ENCODE measurements around the gene FAM124A. TPM values are rescaled to one million over a fixed set of nuclear protein-coding genes. Genes with fewer than 3 reads are reported as not detected.

The FAM124A gene
- total RNA-seq, 1 experiment from 2014 or later: 0.12 TPM

DNA sequence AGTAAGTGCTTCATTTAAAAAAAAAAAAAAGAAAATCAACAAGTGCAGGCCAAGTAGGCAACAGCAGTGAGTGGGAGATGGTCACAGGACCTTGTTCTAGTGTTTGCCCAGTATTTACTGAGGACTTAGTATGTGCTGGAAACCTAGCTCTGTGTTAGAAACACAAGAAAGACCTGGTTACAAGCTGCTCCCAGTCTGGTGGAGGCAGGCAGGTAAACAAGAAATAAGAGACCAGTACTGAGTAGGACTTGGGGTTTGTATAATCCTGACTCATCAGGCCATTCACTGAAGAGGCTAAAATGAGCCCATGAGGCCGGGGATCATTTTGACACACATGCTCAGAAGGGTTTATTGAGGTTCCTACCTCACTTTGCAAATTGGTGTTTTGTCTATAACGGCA, 95.8 kb downstream of the FAM124A start:
- H3K27me3 Mint-ChIP-seq (ENCODE audit: insufficient read depth, unreplicated experiment): no peaks in the 10 kb centered on the region
- BruUV-seq (replicated peaks): no TSS peak

DNA sequence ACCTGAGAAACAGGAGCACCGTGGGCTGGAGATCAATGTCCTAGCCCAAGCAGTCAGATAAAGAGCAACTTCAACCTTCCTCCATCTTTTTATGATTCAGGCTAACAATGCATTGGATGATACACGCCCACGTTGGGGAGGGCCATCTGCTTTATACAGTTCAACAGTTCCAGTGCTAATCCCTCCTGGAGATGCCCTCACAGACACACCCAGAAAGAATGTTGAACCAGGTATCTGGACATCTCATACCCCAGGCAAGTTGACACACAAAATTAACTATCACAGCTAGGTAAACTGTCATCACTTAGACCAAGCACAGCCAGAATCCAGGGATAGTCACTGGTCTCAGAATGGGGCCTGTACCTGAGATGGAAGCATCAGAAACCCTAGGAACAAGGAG, 96.7 kb downstream of the FAM124A start:
- POLR2A ChIA-PET: no interaction called here
- no peak overlapping the region for H3K4me3 Mint-ChIP-seq (ENCODE audit: unreplicated experiment)
- no peaks in the 10 kb centered on the region for H3K9me3 Mint-ChIP-seq (ENCODE audit: unreplicated experiment)
- TF ChIP-seq, protein P1, sequence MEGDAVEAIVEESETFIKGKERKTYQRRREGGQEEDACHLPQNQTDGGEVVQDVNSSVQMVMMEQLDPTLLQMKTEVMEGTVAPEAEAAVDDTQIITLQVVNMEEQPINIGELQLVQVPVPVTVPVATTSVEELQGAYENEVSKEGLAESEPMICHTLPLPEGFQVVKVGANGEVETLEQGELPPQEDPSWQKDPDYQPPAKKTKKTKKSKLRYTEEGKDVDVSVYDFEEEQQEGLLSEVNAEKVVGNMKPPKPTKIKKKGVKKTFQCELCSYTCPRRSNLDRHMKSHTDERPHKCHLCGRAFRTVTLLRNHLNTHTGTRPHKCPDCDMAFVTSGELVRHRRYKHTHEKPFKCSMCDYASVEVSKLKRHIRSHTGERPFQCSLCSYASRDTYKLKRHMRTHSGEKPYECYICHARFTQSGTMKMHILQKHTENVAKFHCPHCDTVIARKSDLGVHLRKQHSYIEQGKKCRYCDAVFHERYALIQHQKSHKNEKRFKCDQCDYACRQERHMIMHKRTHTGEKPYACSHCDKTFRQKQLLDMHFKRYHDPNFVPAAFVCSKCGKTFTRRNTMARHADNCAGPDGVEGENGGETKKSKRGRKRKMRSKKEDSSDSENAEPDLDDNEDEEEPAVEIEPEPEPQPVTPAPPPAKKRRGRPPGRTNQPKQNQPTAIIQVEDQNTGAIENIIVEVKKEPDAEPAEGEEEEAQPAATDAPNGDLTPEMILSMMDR (IDR thresholded peaks at IDR 0.05; ENCODE audit: unreplicated experiment): no peak
- DNase-seq (ENCODE audit: unreplicated experiment): no peak
- intact Hi-C loops (cut with micrococcal nuclease): no loop called here
- H3K27me3 Mint-ChIP-seq (ENCODE audit: insufficient read depth, unreplicated experiment): no peaks in the 10 kb centered on the region
- no peaks in the 10 kb centered on the region for H3K4me1 Mint-ChIP-seq (ENCODE audit: insufficient read depth, unreplicated experiment)
- no TSS peak for BruUV-seq (replicated peaks)
- no peaks in the 10 kb centered on the region for H3K36me3 Mint-ChIP-seq (ENCODE audit: insufficient read depth, unreplicated experiment)
- no peak overlapping the region for H3K27ac Mint-ChIP-seq (ENCODE audit: low read depth, unreplicated experiment)
- CTCF ChIA-PET: interaction anchor here (2.1 kb wide), 1 partner anchor 32 kb away, joined by 6 read pairs; no protein-coding TSS in a partner anchor

More for the DNA sequence above, 95.8 kb downstream of the FAM124A start:
- H3K27ac Mint-ChIP-seq (ENCODE audit: low read depth, unreplicated experiment): no peak overlapping the region
- no peak for DNase-seq (ENCODE audit: unreplicated experiment)
- no peaks in the 10 kb centered on the region for H3K9me3 Mint-ChIP-seq (ENCODE audit: unreplicated experiment)
- ChIA-PET CTCF (interaction anchor here (0.6 to 2.1 kb wide), 2 partner anchors 31 to 124 kb away, joined by 3 to 6 read pairs; no protein-coding TSS in a partner anchor), POLR2A (no interaction called here)
- intact Hi-C loops (cut with micrococcal nuclease): no loop called here
- TF ChIP-seq, protein P1 (IDR thresholded peaks at IDR 0.05; ENCODE audit: unreplicated experiment): no peak
- H3K4me1 Mint-ChIP-seq (ENCODE audit: insufficient read depth, unreplicated experiment): no peaks in the 10 kb centered on the region
- H3K36me3 Mint-ChIP-seq (ENCODE audit: insufficient read depth, unreplicated experiment): no peaks in the 10 kb centered on the region
- H3K4me3 Mint-ChIP-seq (ENCODE audit: unreplicated experiment): no peak overlapping the region

DNA sequence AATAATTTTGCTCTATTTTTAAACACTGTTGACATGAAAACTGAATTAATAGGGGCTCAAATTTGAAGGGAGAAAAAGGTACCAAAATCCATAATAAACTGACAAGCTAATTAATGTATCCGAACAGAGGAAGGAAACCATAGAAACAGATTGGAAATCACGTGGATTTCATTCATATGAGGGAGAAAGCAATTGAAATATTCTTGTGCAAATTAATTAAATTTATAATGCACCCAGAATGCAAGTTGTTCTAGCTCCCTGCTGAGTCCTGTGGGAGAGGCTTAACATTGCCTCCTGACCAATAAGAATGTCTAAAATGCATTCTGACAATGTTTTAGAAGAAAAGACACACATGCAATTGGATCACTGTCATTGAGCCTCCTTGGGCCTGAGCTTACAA, 99.6 kb downstream of the FAM124A start:
- DNase-seq (ENCODE audit: unreplicated experiment): no peak
- TF ChIP-seq, protein P1 (IDR thresholded peaks at IDR 0.05; ENCODE audit: unreplicated experiment): no peak
- H3K4me3 Mint-ChIP-seq (ENCODE audit: unreplicated experiment): no peak overlapping the region
- ChIA-PET CTCF (interaction anchor here (3.2 kb wide), 1 partner anchor 35 kb away, joined by 12 read pairs; no protein-coding TSS in a partner anchor), POLR2A (interaction anchor here (0.6 to 0.7 kb wide), 2 partner anchors 36 to 179 kb away, joined by 3 read pairs; no protein-coding TSS in a partner anchor)
- BruUV-seq (replicated peaks): no TSS peak
- H3K9me3 Mint-ChIP-seq (ENCODE audit: unreplicated experiment): no peaks in the 10 kb centered on the region
- H3K27me3 Mint-ChIP-seq (ENCODE audit: insufficient read depth, unreplicated experiment): no peaks in the 10 kb centered on the region
- H3K27ac Mint-ChIP-seq (ENCODE audit: low read depth, unreplicated experiment): no peak overlapping the region
- H3K4me1 Mint-ChIP-seq (ENCODE audit: insufficient read depth, unreplicated experiment): no peaks in the 10 kb centered on the region
- no peaks in the 10 kb centered on the region for H3K36me3 Mint-ChIP-seq (ENCODE audit: insufficient read depth, unreplicated experiment)
- intact Hi-C loops (cut with micrococcal nuclease): no loop called here

DNA sequence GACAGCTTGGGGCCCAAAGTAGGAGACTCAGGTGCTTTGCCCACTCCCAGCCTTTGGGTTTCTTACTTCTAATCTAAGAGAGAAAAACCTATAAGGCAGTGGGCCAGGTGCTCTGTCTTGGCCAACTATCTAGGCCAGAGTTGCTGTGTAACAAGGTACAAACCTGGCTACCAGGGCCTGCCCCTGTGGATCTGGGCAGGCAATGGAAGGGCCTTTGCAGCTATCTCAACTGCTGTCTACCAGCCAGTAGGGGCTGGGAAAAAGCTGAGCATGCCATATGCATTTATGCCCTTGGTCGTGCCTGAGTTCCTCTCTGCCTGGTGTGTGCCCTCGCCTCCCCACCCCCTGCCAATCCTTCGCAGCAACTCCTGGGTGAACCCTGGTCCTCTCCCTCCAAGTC, 100.6 kb downstream of the FAM124A start:
- no TSS peak for BruUV-seq (replicated peaks)
- TF ChIP-seq, protein P1 (IDR thresholded peaks at IDR 0.05; ENCODE audit: unreplicated experiment): no peak
- ChIA-PET CTCF (interaction anchor here (3.2 kb wide), 1 partner anchor 36 kb away, joined by 12 read pairs; no protein-coding TSS in a partner anchor), POLR2A (no interaction called here)
- Mint-ChIP-seq H3K4me1 (ENCODE audit: insufficient read depth, unreplicated experiment) (no peaks in the 10 kb centered on the region), H3K9me3 (ENCODE audit: unreplicated experiment) (no peaks in the 10 kb centered on the region), H3K27me3 (ENCODE audit: insufficient read depth, unreplicated experiment) (no peaks in the 10 kb centered on the region), H3K36me3 (ENCODE audit: insufficient read depth, unreplicated experiment) (no peaks in the 10 kb centered on the region), H3K4me3 (ENCODE audit: unreplicated experiment) (no peak overlapping the region), H3K27ac (ENCODE audit: low read depth, unreplicated experiment) (no peak overlapping the region)
- intact Hi-C loops (cut with micrococcal nuclease): no loop called here
- no peak for DNase-seq (ENCODE audit: unreplicated experiment)
